ENCODE results near the gene ASCL5.
"Not testable (repeated sequence)": the region's sequence is repeated elsewhere in the genome, so short reads cannot be mapped to it uniquely, and the experiment has no call there.

ASCL5 gene

GRCh38 chr1:201164645-201165044, 37.7 kb upstream of the ASCL5 start:
- ChIA-PET CTCF (interaction anchor here (0.7 kb wide), 1 partner anchor 13 kb away, joined by 3 read pairs; no protein-coding TSS in a partner anchor), POLR2A (no interaction called here)
- no peak for TF ChIP-seq CTCF (IDR thresholded peaks at IDR 0.05; ENCODE audit: control extremely low read depth, extremely low read depth, low read depth, missing control alignments)
- no peak for DNase-seq (ENCODE audit: extremely low spot score)

GRCh38 chr1:201163707-201164106, 36.7 kb upstream of the ASCL5 start:
- ChIA-PET POLR2A (no interaction called here), CTCF (interaction anchor here (0.8 kb wide), 1 partner anchor 15 kb away, joined by 3 read pairs; no protein-coding TSS in a partner anchor)
- TF ChIP-seq CTCF (IDR thresholded peaks at IDR 0.05; ENCODE audit: control extremely low read depth, extremely low read depth, low read depth, missing control alignments) = no peak
- no peak for DNase-seq (ENCODE audit: extremely low spot score)

GRCh38 chr1:201163036-201163435, 36.1 kb upstream of the ASCL5 start:
- CTCF ChIA-PET = interaction anchor here (0.8 kb wide), 1 partner anchor 14 kb away, joined by 3 read pairs; no protein-coding TSS in a partner anchor
- DNase-seq (ENCODE audit: extremely low spot score); POLR2A ChIA-PET: not testable (repeated sequence)

GRCh38 chr1:201157949-201158348, 31.0 kb upstream of the ASCL5 start:
- no peak for DNase-seq (ENCODE audit: extremely low spot score)
- POLR2A ChIA-PET = no interaction called here
- CTCF ChIA-PET = interaction anchor here (1.2 to 5.1 kb wide), 4 partner anchors 8 to 186 kb away, joined by 4 to 31 read pairs (median 6); no protein-coding TSS in a partner anchor
- no peak for TF ChIP-seq CTCF (IDR thresholded peaks at IDR 0.05; ENCODE audit: control extremely low read depth, extremely low read depth, low read depth, missing control alignments)

- no peak for DNase-seq (ENCODE audit: extremely low spot score)
- POLR2A ChIA-PET = no interaction called here
- TF ChIP-seq CTCF (IDR thresholded peaks at IDR 0.05; ENCODE audit: control extremely low read depth, extremely low read depth, low read depth, missing control alignments) = no peak
- CTCF ChIA-PET = interaction anchor here (5.1 kb wide), 1 partner anchor 14 kb away, joined by 31 read pairs; no protein-coding TSS in a partner anchor
These were observed 29.8 kb upstream of the ASCL5 start for GRCh38 chr1:201156819-201157218.

- CTCF ChIA-PET = interaction anchor here (5.1 kb wide), 1 partner anchor 14 kb away, joined by 31 read pairs; no protein-coding TSS in a partner anchor
- no peak for DNase-seq (ENCODE audit: extremely low spot score)
- no peak for TF ChIP-seq CTCF (IDR thresholded peaks at IDR 0.05; ENCODE audit: control extremely low read depth, extremely low read depth, low read depth, missing control alignments)
- POLR2A ChIA-PET = no interaction called here
These were observed 29.4 kb upstream of the ASCL5 start for GRCh38 chr1:201156346-201156745.

GRCh38 chr1:201155354-201155753, 28.4 kb upstream of the ASCL5 start:
- CTCF ChIA-PET = interaction anchor here (5.1 kb wide), 1 partner anchor 15 kb away, joined by 31 read pairs; no protein-coding TSS in a partner anchor
- POLR2A ChIA-PET = no interaction called here
- no peak for TF ChIP-seq CTCF (IDR thresholded peaks at IDR 0.05; ENCODE audit: control extremely low read depth, extremely low read depth, low read depth, missing control alignments)
- no peak for DNase-seq (ENCODE audit: extremely low spot score)
